ENCODE data around the gene EPS8.

- TF ChIP-seq EZH2 (IDR thresholded peaks at IDR 0.05; ENCODE audit: low read depth) (no peak), CTCF (conservative IDR thresholded peaks at IDR 0.05) (no peak)
Measured at GRCh38 chr12:15608941-15609340, 180.2 kb downstream of the EPS8 start.

All from PC-9 (cell line).